IMR-90 (cell line): ENCODE measurements around the gene ENPP3. TPM values are rescaled to one million over a fixed set of nuclear protein-coding genes. Genes with fewer than 3 reads are reported as not detected.

Source experiments
- ATAC-seq: fragments of 200-7000 bp; cut with Tn5 transposase; 2 replicates; pipeline ENCODE4 v1.9.1; 2020; ENCODE audit warnings: low read depth, mild to moderate bottlenecking, moderate library complexity
- BruUV-seq: library from RNA; stranded (reverse); fragments of 400-500 nt; replicated peaks from 2 replicates; lab custom pipeline; 2021; lab: Mats Ljungman, UMichigan
- CTCF ChIA-PET: fragments of 300-600 bp; formaldehyde crosslinking; extraction: SDS; loops from one replicate; lab custom pipeline; 2021; ENCODE audit warnings: antibody characterized with exemption; lab: Yijun Ruan, JAX
- POLR2A ChIA-PET: fragments of 300-600 bp; sonication (Branson Sonifier 250); formaldehyde crosslinking; loops from one replicate; lab custom pipeline; 2022; ENCODE audit warnings: antibody characterized with exemption; ENCODE audit not compliant: unreplicated experiment; lab: Charles Lee
- DNase-seq: peaks from one replicate; pipeline ENCODE4 v3.0.0; 2013
- H2AFZ ChIP-seq: replicated peaks from 2 replicates; pipeline ENCODE3; 2013; ENCODE audit warnings: low read length, mild to moderate bottlenecking; ENCODE audit not compliant: poor library complexity
- H2AK5ac ChIP-seq: 2 replicates; pipeline ENCODE4 v1.6.1; 2013; ENCODE audit warnings: low read depth, low read length, inconsistent platforms
- H2AK9ac ChIP-seq: replicated peaks from 2 replicates; pipeline ENCODE3; 2013; ENCODE audit warnings: mild to moderate bottlenecking, low read depth, low read length, moderate library complexity; ENCODE audit not compliant: poor library complexity
- H2BK120ac ChIP-seq: 2 replicates; pipeline ENCODE4 v1.6.1; 2013; ENCODE audit warnings: low read depth, low read length, inconsistent platforms
- H2BK15ac ChIP-seq: 3 replicates; pipeline ENCODE4 v1.6.1; 2013; ENCODE audit warnings: low read depth, low read length, inconsistent platforms
- H2BK20ac ChIP-seq: 2 replicates; pipeline ENCODE4 v1.6.1; 2013; ENCODE audit warnings: low read depth, mild to moderate bottlenecking, inconsistent platforms, low read length, moderate library complexity
- H2BK5ac ChIP-seq: 2 replicates; pipeline ENCODE4 v1.6.1; 2013; ENCODE audit warnings: mild to moderate bottlenecking, low read depth, low read length, inconsistent platforms; ENCODE audit not compliant: poor library complexity, severe bottlenecking
- H3K14ac ChIP-seq: replicated peaks from 2 replicates; pipeline ENCODE4 v1.6.1; 2013; ENCODE audit warnings: low read depth, low read length, inconsistent platforms
- H3K18ac ChIP-seq: 2 replicates; pipeline ENCODE4 v1.6.1; 2013; ENCODE audit warnings: low read depth, low read length, control low read depth
- H3K23ac ChIP-seq: 2 replicates; pipeline ENCODE4 v1.6.1; 2013; ENCODE audit warnings: low read depth, low read length, inconsistent platforms
- H3K27ac ChIP-seq: 2 replicates; pipeline ENCODE4 v1.5.1; 2013; ENCODE audit warnings: mild to moderate bottlenecking, control low read depth, low read length; ENCODE audit not compliant: insufficient read depth
- H3K27me3 ChIP-seq: 2 replicates; pipeline ENCODE4 v1.6.1; 2013; ENCODE audit warnings: low read length; ENCODE audit not compliant: control insufficient read depth, insufficient read depth
- H3K36me3 ChIP-seq: 2 replicates; pipeline ENCODE4 v1.6.1; 2013; ENCODE audit warnings: low read length, mixed read lengths; ENCODE audit not compliant: control insufficient read depth, insufficient read depth
- H3K4ac ChIP-seq: 2 replicates; pipeline ENCODE4 v1.6.1; 2013; ENCODE audit warnings: low read depth, low read length, inconsistent platforms
- H3K4me1 ChIP-seq: 2 replicates; pipeline ENCODE4 v1.6.1; 2013; ENCODE audit warnings: low read length, mixed read lengths; ENCODE audit not compliant: control insufficient read depth, insufficient read depth
- H3K4me2 ChIP-seq: 2 replicates; pipeline ENCODE4 v1.6.1; 2013; ENCODE audit warnings: low read depth, mild to moderate bottlenecking, control low read depth, low read length, moderate library complexity
- H3K4me3 ChIP-seq: 2 replicates; pipeline ENCODE4 v1.5.1; 2013; ENCODE audit warnings: low read depth, mild to moderate bottlenecking, control low read depth, low read length, moderate library complexity; ENCODE audit not compliant: insufficient read depth
- H3K56ac ChIP-seq: 2 replicates; pipeline ENCODE4 v1.6.1; 2013; ENCODE audit warnings: low read length, inconsistent platforms; ENCODE audit not compliant: insufficient read depth; ENCODE audit errors: extremely low read depth
- H3K79me1 ChIP-seq, 2 experiments: 2 replicates each; pipeline ENCODE4 v1.6.1; 2013; ENCODE audit warnings: low read length in 2 of 2, inconsistent platforms in 1 of 2, low read depth in 1 of 2
- H3K9ac ChIP-seq: 2 replicates; pipeline ENCODE4 v1.6.1; 2013; ENCODE audit warnings: low read depth, low read length, control low read depth
- H3K9me1 ChIP-seq: 2 replicates; pipeline ENCODE4 v1.6.1; 2013; ENCODE audit warnings: low read length, inconsistent platforms; ENCODE audit not compliant: insufficient read depth
- H3K9me3 ChIP-seq: 2 replicates; pipeline ENCODE4 v1.6.1; 2013; ENCODE audit warnings: low read length; ENCODE audit not compliant: control insufficient read depth, insufficient read depth
- H4K20me1 ChIP-seq: 2 replicates; pipeline ENCODE4 v1.6.1; 2013; ENCODE audit warnings: low read length, inconsistent platforms; ENCODE audit not compliant: insufficient read depth
- H4K5ac ChIP-seq: 2 replicates; pipeline ENCODE4 v1.6.1; 2013; ENCODE audit warnings: mild to moderate bottlenecking, low read depth, low read length, control low read depth
- H4K8ac ChIP-seq, 2 experiments: 2 replicates each; pipeline ENCODE4 v1.6.1; 2013; ENCODE audit warnings: low read depth in 2 of 2, low read length in 2 of 2, control low read depth in 1 of 2, inconsistent platforms in 1 of 2
- H4K91ac ChIP-seq: 2 replicates; pipeline ENCODE4 v1.6.1; 2013; ENCODE audit warnings: low read depth, low read length, inconsistent platforms; ENCODE audit not compliant: insufficient read depth
- BHLHE40 ChIP-seq: fragments of 150-350 bp; IDR thresholded peaks from 2 replicates; pipeline ENCODE4 v1.6.1; 2016; ENCODE audit warnings: mild to moderate bottlenecking, low read depth, low read length
- CEBPB ChIP-seq: IDR thresholded peaks from 2 replicates; pipeline ENCODE4 v1.6.1; 2012; ENCODE audit warnings: low read depth, low read length, improper control_type of control experiment
- CHD1 ChIP-seq: IDR thresholded peaks from 2 replicates; pipeline ENCODE4 v1.6.1; 2012; ENCODE audit warnings: low read depth, low read length, improper control_type of control experiment
- CTCF ChIP-seq: conservative IDR thresholded peaks from 2 replicates; pipeline ENCODE4 v1.5.1; 2012; ENCODE audit warnings: mild to moderate bottlenecking, low read depth, low read length, improper control_type of control experiment
- MAFK ChIP-seq: IDR thresholded peaks from 2 replicates; pipeline ENCODE4 v1.6.1; 2012; ENCODE audit warnings: low read depth, low read length, improper control_type of control experiment
- MXI1 ChIP-seq: IDR thresholded peaks from 2 replicates; pipeline ENCODE4 v1.6.1; 2012; ENCODE audit warnings: low read depth, mild to moderate bottlenecking, low read length, moderate library complexity, borderline replicate concordance
- NFE2L2 ChIP-seq: fragments of 150-350 bp; IDR thresholded peaks from 2 replicates; pipeline ENCODE4 v1.6.1; 2016; ENCODE audit warnings: low read depth, mild to moderate bottlenecking, low read length
- RAD21 ChIP-seq: IDR thresholded peaks from 2 replicates; pipeline ENCODE4 v1.6.1; 2012; ENCODE audit warnings: low read length, improper control_type of control experiment
- RCOR1 ChIP-seq: IDR thresholded peaks from 2 replicates; pipeline ENCODE4 v1.6.1; 2012; ENCODE audit warnings: mild to moderate bottlenecking, low read length, improper control_type of control experiment; ENCODE audit not compliant: insufficient replicate concordance
- SMC3 ChIP-seq: fragments of 150-350 bp; IDR thresholded peaks from 2 replicates; pipeline ENCODE4 v1.6.1; 2016; ENCODE audit warnings: low read depth, mild to moderate bottlenecking, antibody characterized with exemption, low read length, moderate library complexity
- USF2 ChIP-seq: fragments of 150-350 bp; IDR thresholded peaks from 2 replicates; pipeline ENCODE4 v1.6.1; 2017; ENCODE audit warnings: mild to moderate bottlenecking, antibody characterized with exemption, low read length, low read depth
- WGBS, 2 experiments: methylation state at CpG; one replicate each; pipeline versions ENCODE4 v1.1.5 to v1.1.7; 2013; ENCODE audit warnings: missing lambda C conversion rate in 2 of 2; ENCODE audit not compliant: insufficient read length in 1 of 2; ENCODE audit errors: extremely low coverage in 2 of 2; 5-methylcytosine and 5-hydroxymethylcytosine counted together
- dilution Hi-C: fragments of 300-500 bp; cut with HindIII; formaldehyde crosslinking; loops from one replicate; pipeline ENCODE4 v1.14.3; 2018; ENCODE audit warnings: low sequenced_read_pairs; ENCODE audit not compliant: unreplicated experiment
- in situ Hi-C: fragments of 300-500 bp; cut with MboI; formaldehyde crosslinking; loops from 3 replicates; pipeline ENCODE4 v1.14.3; 2019; ENCODE audit warnings: low sequenced_read_pairs, inconsistent platforms, mixed read lengths
- intact Hi-C: fragments of 100-400 bp; cut with micrococcal nuclease; formaldehyde crosslinking; loops from 2 replicates; pipeline ENCODE4 v1.10.0; 2022
- polyA plus RNA-seq, 3 experiments: library from polyadenylated mRNA; depleted of rRNA; stranded (reverse); fragments of >200 nt; gene quantifications; 2 replicates each; pipeline ENCODE4 v1.2.3, GENCODE V29; 2012; ENCODE audit warnings: low replicate concordance in 1 of 3
- total RNA-seq: library from RNA; depleted of rRNA; stranded (reverse); fragments of >200 nt; gene quantifications from 2 replicates; pipeline ENCODE4 v1.2.3, GENCODE V29; 2012

Gene ENPP3
- total and polyA plus RNA-seq, 2 of the 4 experiments (the other 2 are of a cell fraction), result under 0.01 to 0.05 TPM

- H2BK20ac ChIP-seq, result no peak overlapping the region
- no peak overlapping the region for H2BK120ac ChIP-seq
- H3K14ac ChIP-seq, result no peak overlapping the region
- no peak overlapping the region for H3K9ac ChIP-seq
- no peak overlapping the region for H3K4me2 ChIP-seq
- DNase-seq (no peak), ATAC-seq (no peak)
- H2AFZ ChIP-seq, result no peak overlapping the region
- no peaks in the 10 kb centered on the region; the same call in 1 of the 2 replicates for H3K27me3 ChIP-seq
- no CpG with 5 or more reads among the region's 2 CpGs for WGBS, 2 experiments
- H4K91ac ChIP-seq, result no peak overlapping the region
- in situ Hi-C loops, result no loop called here
- H2BK15ac ChIP-seq, result no peak overlapping the region
- no peak for TF ChIP-seq CEBPB
- TF ChIP-seq MAFK, result no peak
- no peak for TF ChIP-seq BHLHE40
- TF ChIP-seq MXI1, result no peak
- TF ChIP-seq CTCF, result no peak
- TF ChIP-seq RAD21, result no peak
- no peak for TF ChIP-seq USF2
- TF ChIP-seq RCOR1, result no peak
- TF ChIP-seq NFE2L2, result no peak
- TF ChIP-seq CHD1, result no peak
- no peak for TF ChIP-seq SMC3
- POLR2A ChIA-PET, result no interaction called here
- H3K27ac ChIP-seq, result no peak overlapping the region
- no peak overlapping the region for H2BK5ac ChIP-seq
- BruUV-seq, result no TSS peak
- no peaks in the 10 kb centered on the region for H4K20me1 ChIP-seq
- H2AK5ac ChIP-seq, result no peak overlapping the region
- no peaks in the 10 kb centered on the region for H3K36me3 ChIP-seq
- no peak overlapping the region for H3K4me3 ChIP-seq
- H3K79me1 ChIP-seq, result no peaks in the 10 kb centered on the region
- intact Hi-C loops, result no loop called here
- no peak overlapping the region for H2AK9ac ChIP-seq
- H4K5ac ChIP-seq, result no peak overlapping the region
- no peaks in the 10 kb centered on the region for H3K4me1 ChIP-seq
- no peak overlapping the region for H3K4ac ChIP-seq
- no peaks in the 10 kb centered on the region for H3K9me3 ChIP-seq
- CTCF ChIA-PET, result no interaction called here
- H3K56ac ChIP-seq, result no peak overlapping the region
- no peak overlapping the region for H4K8ac ChIP-seq
- dilution Hi-C loops, result no loop called here
- H3K18ac ChIP-seq, result no peak overlapping the region
- H3K9me1 ChIP-seq, result no peaks in the 10 kb centered on the region
- no peak overlapping the region for H3K23ac ChIP-seq
These were observed 84.1 kb downstream of the ENPP3 start for GRCh38 chr6:131721161-131721560.
